Measurements from ENCODE around the gene TMEM11. TPM values are rescaled to one million over a fixed set of nuclear protein-coding genes. Genes with fewer than 3 reads are reported as not detected.

TMEM11 gene
- total RNA-seq, 3 donors from 2014 or later = 25.7 to 34.4 (median 27.1) TPM

- TF ChIP-seq CTCF (IDR thresholded peaks at IDR 0.05) = no peak
- DNase-seq (no peak), ATAC-seq (no peak)
- Histone ChIP-seq H3K36me3 (ENCODE audit: low read depth) (no peaks in the 10 kb centered on the region), H3K4me1 (ENCODE audit: low read depth) (no peaks in the 10 kb centered on the region), H3K9me3 (no peaks in the 10 kb centered on the region), H3K4me3 (no peak overlapping the region)
- intact Hi-C loops (cut with DNase I, micrococcal nuclease) = no loop called here
These were observed 22.3 kb downstream of the TMEM11 start for GRCh38 chr17:21191698-21192097.

GRCh38 chr17:21190078-21190477 lies 23.9 kb downstream of the TMEM11 start:
- Histone ChIP-seq H3K4me3 (no peak overlapping the region), H3K36me3 (ENCODE audit: low read depth) (no peaks in the 10 kb centered on the region), H3K9me3 (no peaks in the 10 kb centered on the region), H3K4me1 (ENCODE audit: low read depth) (no peaks in the 10 kb centered on the region)
- TF ChIP-seq CTCF (IDR thresholded peaks at IDR 0.05) = no peak
- DNase-seq (no peak), ATAC-seq (no peak)
- intact Hi-C loops (cut with DNase I, micrococcal nuclease) = no loop called here

GRCh38 chr17:21189361-21189760 lies 24.6 kb downstream of the TMEM11 start:
- H3K36me3 ChIP-seq (ENCODE audit: low read depth) = no peaks in the 10 kb centered on the region
- no peak for DNase-seq
- ATAC-seq = no peak
- no peak for TF ChIP-seq CTCF (IDR thresholded peaks at IDR 0.05)
- intact Hi-C loops (cut with DNase I, micrococcal nuclease) = no loop called here
- H3K4me1 ChIP-seq (ENCODE audit: low read depth) = no peaks in the 10 kb centered on the region
- H3K4me3 ChIP-seq = no peak overlapping the region
- no peaks in the 10 kb centered on the region for H3K9me3 ChIP-seq

GRCh38 chr17:21186399-21187187 lies 27.4 kb downstream of the TMEM11 start:
- no peaks in the 10 kb centered on the region for H3K4me1 ChIP-seq (ENCODE audit: low read depth)
- TF ChIP-seq CTCF (IDR thresholded peaks at IDR 0.05) = no peak
- H3K4me3 ChIP-seq = no peak overlapping the region
- intact Hi-C loops (cut with DNase I, micrococcal nuclease) = loop anchor here in 1 of 2 donors (2.0 kb wide), 1 partner anchor 46 kb away; no protein-coding TSS in a partner anchor
- DNase-seq (no peak), ATAC-seq (no peak)
- no peaks in the 10 kb centered on the region for H3K9me3 ChIP-seq
- H3K36me3 ChIP-seq (ENCODE audit: low read depth) = no peaks in the 10 kb centered on the region

- DNase-seq (no peak), ATAC-seq (no peak)
- intact Hi-C loops (cut with DNase I, micrococcal nuclease) = no loop called here
- H3K9me3 ChIP-seq = no peaks in the 10 kb centered on the region
- no peak overlapping the region for H3K4me3 ChIP-seq
- no peaks in the 10 kb centered on the region for H3K36me3 ChIP-seq (ENCODE audit: low read depth)
- H3K4me1 ChIP-seq (ENCODE audit: low read depth) = no peaks in the 10 kb centered on the region
- no peak for TF ChIP-seq CTCF (IDR thresholded peaks at IDR 0.05)
These were observed 28.9 kb downstream of the TMEM11 start for GRCh38 chr17:21185061-21185460.

Data from mucosa of descending colon (tissue), 3 donors.